CD14-positive monocyte (primary cell): ENCODE data around the gene STOX2. TPM values are rescaled to one million over a fixed set of nuclear protein-coding genes. Genes with fewer than 3 reads are reported as not detected.

Experiments
- DNase-seq, 3 donors: peaks; one replicate each; pipeline ENCODE4 v3.0.0-alpha.2; 2011 to 2022
- H2AFZ ChIP-seq: 2 replicates; pipeline ENCODE4 v1.6.0; 2012; ENCODE audit warnings: mild to moderate bottlenecking, low read depth, low read length, inconsistent platforms; ENCODE audit not compliant: insufficient read depth, poor library complexity, severe bottlenecking
- H3K27ac ChIP-seq, 2 donors: 1 replicate in 1 of 2; 2 replicates in 1 of 2; pipeline ENCODE4 v1.5.1; 2012 to 2013; ENCODE audit warnings: low read length in 2 of 2, control low read depth in 1 of 2, inconsistent platforms in 1 of 2, low read depth in 1 of 2, mild to moderate bottlenecking in 1 of 2
- H3K27me3 ChIP-seq, 2 donors: one replicate each; pipeline versions ENCODE4 v1.6.0 to v1.6.1; 2011 to 2013; ENCODE audit warnings: low read length in 2 of 2; ENCODE audit not compliant: control insufficient read depth in 2 of 2, insufficient read depth in 2 of 2
- H3K36me3 ChIP-seq, 2 donors: replicated peaks in 1 of 2; 1 replicate in 1 of 2; 2 replicates in 1 of 2; pipeline versions ENCODE4 v1.5.1 to v1.6.1; 2012 to 2013; ENCODE audit warnings: low read length in 2 of 2, control low read depth in 1 of 2, inconsistent platforms in 1 of 2, mild to moderate bottlenecking in 1 of 2; ENCODE audit not compliant: insufficient read depth in 2 of 2, control insufficient read depth in 1 of 2
- H3K4me1 ChIP-seq, 2 donors: 1 replicate in 1 of 2; 2 replicates in 1 of 2; pipeline versions ENCODE4 v1.5.1 to v1.6.1; 2012 to 2013; ENCODE audit warnings: low read length in 2 of 2, control low read depth in 1 of 2, inconsistent platforms in 1 of 2, mild to moderate bottlenecking in 1 of 2, moderate library complexity in 1 of 2; ENCODE audit not compliant: insufficient read depth in 2 of 2, control insufficient read depth in 1 of 2
- H3K4me2 ChIP-seq: replicated peaks from 2 replicates; pipeline ENCODE3; 2012; ENCODE audit warnings: low read length, moderate library complexity, mild to moderate bottlenecking; ENCODE audit not compliant: poor library complexity, severe bottlenecking; ENCODE audit errors: extremely low read depth
- H3K4me3 ChIP-seq, 3 experiments: fragments of 200-600 bp in 1 of 3; sonication (generic) in 1 of 3; replicated peaks in 1 of 3; 1 replicate in 2 of 3; 2 replicates in 1 of 3; pipeline ENCODE4 v1.5.1; 2011 to 2013; ENCODE audit warnings: low read length in 3 of 3, mild to moderate bottlenecking in 3 of 3, control low read depth in 2 of 3, low read depth in 2 of 3, inconsistent platforms in 1 of 3, moderate library complexity in 1 of 3
- H3K79me2 ChIP-seq: 2 replicates; pipeline ENCODE4 v1.6.0; 2012; ENCODE audit warnings: mild to moderate bottlenecking, control low read depth, inconsistent platforms, low read length, moderate library complexity; ENCODE audit not compliant: insufficient read depth
- H3K9ac ChIP-seq: 2 replicates; pipeline ENCODE4 v1.6.0; 2017; ENCODE audit warnings: low read length, mild to moderate bottlenecking; ENCODE audit not compliant: insufficient read depth, poor library complexity, severe bottlenecking
- H3K9me3 ChIP-seq, 2 donors: replicated peaks in 1 of 2; 1 replicate in 1 of 2; 2 replicates in 1 of 2; pipeline versions ENCODE4 v1.5.1 to v1.6.1; 2012 to 2013; ENCODE audit warnings: low read length in 2 of 2, control low read depth in 1 of 2; ENCODE audit not compliant: control insufficient read depth in 1 of 2, insufficient read depth in 1 of 2
- H4K20me1 ChIP-seq: 2 replicates; pipeline ENCODE4 v1.6.0; 2012; ENCODE audit warnings: mild to moderate bottlenecking, low read length, control low read depth, moderate library complexity; ENCODE audit not compliant: insufficient read depth
- H3K27ac Mint-ChIP-seq, 7 donors: one replicate each; pipeline ENCODE4 v1.8.0; 2020; ENCODE audit warnings: mild to moderate bottlenecking in 7 of 7, mixed read lengths in 7 of 7, moderate library complexity in 6 of 7, inconsistent platforms in 2 of 7
- H3K27me3 Mint-ChIP-seq, 3 donors: one replicate each; pipeline ENCODE4 v1.8.0; 2021 to 2022; ENCODE audit warnings: low read depth in 3 of 3, mild to moderate bottlenecking in 3 of 3, mixed read lengths in 3 of 3, moderate library complexity in 3 of 3, inconsistent platforms in 1 of 3
- H3K36me3 Mint-ChIP-seq, 2 donors: one replicate each; pipeline ENCODE4 v1.8.0; 2020; ENCODE audit warnings: mixed read lengths in 2 of 2, inconsistent platforms in 1 of 2, mild to moderate bottlenecking in 1 of 2
- H3K4me1 Mint-ChIP-seq: one replicate; pipeline ENCODE4 v1.8.0; 2020; ENCODE audit warnings: mild to moderate bottlenecking, mixed read lengths
- H3K4me3 Mint-ChIP-seq, 2 donors: one replicate each; pipeline ENCODE4 v1.8.0; 2020; ENCODE audit warnings: mild to moderate bottlenecking in 2 of 2, mixed read lengths in 2 of 2, moderate library complexity in 1 of 2
- H3K9me3 Mint-ChIP-seq, 7 donors: one replicate each; pipeline ENCODE4 v1.8.0; 2020 to 2022; ENCODE audit warnings: mixed read lengths in 7 of 7, mild to moderate bottlenecking in 6 of 7, moderate library complexity in 6 of 7, inconsistent platforms in 2 of 7
- CTCF ChIP-seq: fragments of 200-600 bp; IDR thresholded peaks from one replicate; pipeline ENCODE4 v1.8.0; 2022; ENCODE audit warnings: antibody characterized with exemption, mild to moderate bottlenecking
- WGBS: methylation state at CpG from one replicate; pipeline ENCODE4 v1.1.5; 2013; ENCODE audit warnings: missing lambda C conversion rate; ENCODE audit not compliant: insufficient coverage; 5-methylcytosine and 5-hydroxymethylcytosine counted together
- intact Hi-C, 2 donors: fragments of 100-400 bp; cut with micrococcal nuclease; formaldehyde crosslinking; loops; one replicate each; pipeline versions ENCODE4 v1.15.0 to v1.15.1; 2023
- polyA plus RNA-seq, 3 donors: library from polyadenylated mRNA; depleted of rRNA in 1 of 3; unstranded in 2 of 3; stranded (reverse) in 1 of 3; fragments of 300-500 nt in 2 of 3; fragments of >200 nt in 1 of 3; fragmentation: Illumina TruSeq in 2 of 3; gene quantifications; 1 replicate in 2 of 3; 2 replicates in 1 of 3; pipeline ENCODE4 v1.2.3, GENCODE V29; 2012 to 2021

The STOX2 gene
- polyA plus RNA-seq, 3 donors, result 0.01 TPM; not detected in 2

GRCh38 chr4:183968931-183969330 is 63.8 kb downstream of the STOX2 start:
- Histone ChIP-seq H3K27me3 (no peaks in the 10 kb centered on the region), H3K4me2 (no peak overlapping the region), H3K9ac (no peak overlapping the region), H3K36me3 (no peaks in the 10 kb centered on the region), H3K4me1 (peaks cover 0 to 3% of the 10 kb centered on the region in 2 donors), H3K79me2 (no peaks in the 10 kb centered on the region), H4K20me1 (no peaks in the 10 kb centered on the region), H3K27ac (no peak overlapping the region), H2AFZ (no peak overlapping the region), H3K9me3 (peaks cover 4 to 5% of the 10 kb centered on the region in 2 donors), H3K4me3 (no peak overlapping the region)
- DNase-seq, result no peak
- WGBS, result no CpG with 5 or more reads among the region's 5 CpGs
- Mint-ChIP-seq H3K4me1 (peaks cover 44% of the 10 kb centered on the region), H3K4me3 (no peak overlapping the region), H3K27ac (no peak overlapping the region), H3K27me3 (peaks cover 0 to 2% (median 1%) of the 10 kb centered on the region in 3 donors), H3K36me3 (no peaks in the 10 kb centered on the region), H3K9me3 (peaks cover 3 to 8% (median 4%) of the 10 kb centered on the region in 7 donors)
- intact Hi-C loops, result no loop called here
- TF ChIP-seq CTCF, result no peak

GRCh38 chr4:183969596-183969995 is 64.5 kb downstream of the STOX2 start:
- Histone ChIP-seq H3K27me3 (no peaks in the 10 kb centered on the region), H3K79me2 (no peaks in the 10 kb centered on the region), H2AFZ (no peak overlapping the region), H3K4me2 (no peak overlapping the region), H3K36me3 (no peaks in the 10 kb centered on the region), H3K9ac (no peak overlapping the region), H3K27ac (no peak overlapping the region), H3K4me1 (peaks cover 0 to 2% of the 10 kb centered on the region in 2 donors), H3K9me3 (peaks cover 5 to 8% of the 10 kb centered on the region in 2 donors), H4K20me1 (no peaks in the 10 kb centered on the region), H3K4me3 (no peak overlapping the region)
- no peak for DNase-seq
- H3K27ac Mint-ChIP-seq, result no peak overlapping the region
- no peak for TF ChIP-seq CTCF
- peaks cover 38% of the 10 kb centered on the region for H3K4me1 Mint-ChIP-seq
- H3K27me3 Mint-ChIP-seq, result peaks cover 0 to 2% (median 1%) of the 10 kb centered on the region in 3 donors
- H3K36me3 Mint-ChIP-seq, result no peaks in the 10 kb centered on the region
- intact Hi-C loops, result no loop called here
- H3K9me3 Mint-ChIP-seq, result peaks cover 5 to 15% (median 10%) of the 10 kb centered on the region in 7 donors
- WGBS, result 100% methylated on average over 1 of the region's 4 CpGs
- no peak overlapping the region for H3K4me3 Mint-ChIP-seq
